GM19467 (cell line): ENCODE data around the gene SLC2A9.
"Not testable (repeated sequence)": the region's sequence is repeated elsewhere in the genome, so short reads cannot be mapped to it uniquely, and the experiment has no call there.

Experiments used
- ATAC-seq: cut with Tn5 transposase; IDR thresholded peaks from one replicate; pipeline ENCODE4 v1.9.1; 2021; ENCODE audit warnings: mild to moderate bottlenecking, moderate library complexity; ENCODE audit not compliant: unreplicated experiment

Gene SLC2A9

DNA sequence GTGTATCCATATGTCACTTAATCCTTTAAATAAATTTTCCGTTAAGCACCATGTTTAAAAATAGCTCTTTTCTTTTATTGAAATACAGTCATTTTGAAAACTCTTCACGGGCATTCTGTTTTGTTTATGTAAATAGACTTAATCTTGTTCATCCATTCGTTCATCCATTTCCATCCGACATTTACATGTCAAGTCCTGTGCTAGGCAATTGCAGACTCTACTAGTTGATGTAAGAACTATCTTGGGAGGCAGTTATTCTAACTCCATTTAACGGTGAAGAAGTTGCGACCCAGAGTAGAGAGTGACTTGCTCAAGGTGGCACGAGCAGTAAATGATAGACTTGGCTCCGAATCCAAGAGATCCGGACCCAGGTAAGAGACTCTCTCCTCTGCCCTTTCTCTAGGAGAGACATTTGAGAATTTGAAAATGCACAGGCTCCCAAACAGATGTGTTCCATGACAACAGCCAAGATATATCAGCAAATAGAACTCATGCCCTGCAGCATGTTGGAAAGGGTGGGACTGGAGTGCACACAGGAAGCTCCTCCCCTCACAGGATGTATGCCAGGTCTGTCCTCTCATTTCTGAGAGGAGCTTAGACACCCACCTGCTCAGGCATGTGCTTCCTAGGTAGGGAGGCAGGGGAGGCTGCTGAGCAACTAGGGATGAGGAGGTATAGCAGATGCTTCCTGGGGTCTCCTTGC, 175.4 kb downstream of the SLC2A9 start:
- no peak for ATAC-seq

DNA sequence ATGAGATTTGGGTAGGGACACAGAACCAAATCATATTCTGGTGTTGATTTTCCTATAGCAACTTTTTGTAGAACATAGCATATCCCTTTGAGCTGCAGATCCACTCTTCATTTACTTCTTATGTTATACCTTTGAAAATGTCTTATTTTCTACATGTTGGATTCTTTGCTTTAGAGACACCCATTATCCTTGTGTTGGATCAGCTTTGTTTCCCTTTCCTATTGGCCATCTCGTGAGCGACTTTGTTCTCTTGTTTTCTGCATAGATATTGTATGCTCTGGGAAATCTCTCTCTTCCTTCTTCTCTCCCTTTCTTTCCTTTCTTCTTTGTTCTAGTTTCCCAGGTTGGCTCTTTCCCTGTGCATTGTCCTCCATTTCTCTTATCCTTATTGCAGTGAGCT, 180.2 kb downstream of the SLC2A9 start:
- ATAC-seq, result no peak

DNA sequence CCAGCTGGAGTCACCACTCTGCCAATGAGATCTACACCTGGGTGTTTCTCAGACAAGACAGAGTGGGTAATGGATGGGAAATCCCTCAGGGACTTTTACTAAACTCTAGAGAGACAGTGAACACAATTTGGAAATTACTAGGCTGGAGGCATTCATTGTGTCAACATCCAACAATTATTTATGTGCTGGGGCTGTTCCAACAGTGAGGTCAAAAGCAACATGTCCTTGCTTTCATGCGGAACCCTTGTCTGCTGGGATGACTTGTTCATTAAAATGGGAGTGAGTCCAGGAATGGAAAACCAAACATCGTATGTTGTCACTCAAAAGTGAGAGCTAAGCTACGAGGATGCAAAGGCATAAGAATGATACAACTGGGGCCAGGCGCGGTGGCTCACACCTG, 185.9 kb downstream of the SLC2A9 start:
- ATAC-seq, result no peak

DNA sequence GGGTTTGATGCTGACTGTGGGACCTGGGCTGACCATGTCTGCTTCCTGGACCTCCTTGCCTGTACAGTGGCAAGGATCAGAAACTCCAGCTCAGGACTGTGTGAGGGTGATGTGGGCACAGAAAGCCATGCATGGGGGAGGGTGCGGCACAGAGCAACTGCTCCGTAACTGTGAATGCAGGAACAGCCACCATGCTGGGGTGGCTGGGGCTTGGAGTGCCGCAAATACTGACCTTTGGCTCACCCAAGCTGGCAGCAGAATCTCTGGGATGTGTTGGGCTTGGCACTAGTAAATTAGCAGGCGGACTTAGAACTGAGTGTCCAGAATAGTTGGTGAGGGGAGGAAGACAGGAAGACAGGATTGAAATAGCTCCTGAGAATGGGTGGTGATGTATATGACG, 187.9 kb downstream of the SLC2A9 start:
- ATAC-seq, result no peak

DNA sequence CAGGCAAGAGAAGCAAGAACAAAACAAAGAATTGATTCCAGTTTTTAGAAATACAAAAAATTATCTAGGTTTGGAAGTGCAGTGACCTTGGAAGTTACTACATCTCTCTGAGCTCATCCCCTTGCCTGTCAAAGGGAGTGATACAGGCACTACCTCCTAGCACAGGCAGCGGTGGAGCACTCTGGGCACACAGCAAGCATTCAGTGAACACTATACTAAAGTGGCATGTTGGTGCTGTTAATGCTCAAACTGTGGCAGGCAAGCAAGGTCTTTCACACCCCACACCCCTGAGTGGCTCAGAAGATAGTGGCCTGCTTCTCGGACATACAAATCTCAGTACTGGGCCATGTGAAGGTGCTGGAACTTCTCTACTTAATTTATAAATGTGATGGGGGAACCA, 188.7 kb downstream of the SLC2A9 start:
- no peak for ATAC-seq

DNA sequence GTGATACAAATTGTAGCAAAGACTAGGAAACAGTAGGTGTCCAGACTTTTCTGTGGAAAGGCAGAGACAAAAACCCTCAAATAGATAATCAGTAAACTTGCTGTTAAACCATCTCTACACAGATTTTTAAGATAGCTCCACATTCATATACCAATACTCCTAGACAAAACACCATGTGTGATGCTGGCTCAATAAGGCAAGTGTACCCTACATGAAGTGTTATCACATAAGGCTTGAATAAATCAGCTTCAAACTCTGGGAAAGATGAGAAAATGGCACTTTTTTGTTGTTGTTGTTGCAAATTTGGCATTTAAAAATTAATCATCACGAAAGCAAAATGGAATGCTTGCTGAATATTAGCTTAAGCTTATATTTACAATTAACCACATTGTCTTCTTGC, 194.7 kb downstream of the SLC2A9 start:
- no peak for ATAC-seq

DNA sequence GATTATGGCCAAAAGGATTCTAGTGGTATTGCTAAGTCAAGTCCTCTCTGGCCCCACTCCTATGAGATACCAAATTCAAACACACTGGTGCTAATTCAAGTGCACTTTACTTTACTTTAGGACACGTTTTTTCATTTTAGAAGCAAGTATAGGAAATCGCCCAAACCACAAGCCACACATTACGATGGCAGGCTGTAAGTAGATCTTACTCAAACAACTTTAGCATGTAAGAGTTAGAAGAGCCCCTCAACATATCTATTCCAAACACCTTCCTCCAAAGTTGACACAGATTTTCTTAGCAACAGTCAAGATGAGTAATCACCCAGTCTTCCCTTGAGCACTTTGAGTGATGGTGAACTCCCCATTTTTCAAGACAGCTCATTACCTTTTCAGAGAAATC, 196.2 kb downstream of the SLC2A9 start:
- ATAC-seq, result no peak

DNA sequence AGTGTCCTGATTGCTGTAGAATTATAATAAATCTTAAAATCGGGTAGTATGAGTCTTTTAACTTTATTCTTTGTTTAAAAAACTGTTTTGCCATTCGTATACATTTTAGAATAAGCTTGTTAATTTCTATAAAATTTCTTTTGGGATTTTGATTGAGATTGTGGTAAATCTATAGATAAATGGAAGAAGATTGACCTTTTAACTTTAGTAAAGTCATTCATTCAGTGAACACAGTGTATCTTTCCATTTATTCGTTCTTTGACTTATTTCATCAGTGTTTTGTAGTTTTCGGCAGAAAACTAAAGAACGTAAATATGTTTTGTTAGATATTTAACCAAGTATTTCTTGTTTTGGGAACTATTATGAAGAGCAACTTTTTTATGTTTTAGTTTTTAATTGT, 201.0 kb downstream of the SLC2A9 start:
- no peak for ATAC-seq

DNA sequence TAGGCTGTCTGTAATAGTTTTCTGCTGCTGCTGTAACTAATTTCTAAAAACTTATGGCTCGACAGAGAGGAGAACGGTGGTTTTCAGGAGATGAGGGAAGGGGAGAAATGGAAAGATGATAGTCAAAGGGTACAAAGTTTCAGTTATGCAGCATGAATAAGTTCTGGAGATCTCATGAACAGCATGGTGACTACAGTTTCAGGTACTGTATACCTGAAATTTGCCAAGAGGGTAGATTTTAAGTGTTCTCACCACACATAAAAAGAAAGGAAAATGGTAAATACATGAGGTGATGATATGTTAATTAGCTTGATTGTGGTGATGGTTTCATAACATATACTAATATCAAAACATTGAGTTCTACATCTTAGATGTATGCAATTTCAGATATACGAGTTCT, 205.0 kb downstream of the SLC2A9 start:
- ATAC-seq, result no peak

DNA sequence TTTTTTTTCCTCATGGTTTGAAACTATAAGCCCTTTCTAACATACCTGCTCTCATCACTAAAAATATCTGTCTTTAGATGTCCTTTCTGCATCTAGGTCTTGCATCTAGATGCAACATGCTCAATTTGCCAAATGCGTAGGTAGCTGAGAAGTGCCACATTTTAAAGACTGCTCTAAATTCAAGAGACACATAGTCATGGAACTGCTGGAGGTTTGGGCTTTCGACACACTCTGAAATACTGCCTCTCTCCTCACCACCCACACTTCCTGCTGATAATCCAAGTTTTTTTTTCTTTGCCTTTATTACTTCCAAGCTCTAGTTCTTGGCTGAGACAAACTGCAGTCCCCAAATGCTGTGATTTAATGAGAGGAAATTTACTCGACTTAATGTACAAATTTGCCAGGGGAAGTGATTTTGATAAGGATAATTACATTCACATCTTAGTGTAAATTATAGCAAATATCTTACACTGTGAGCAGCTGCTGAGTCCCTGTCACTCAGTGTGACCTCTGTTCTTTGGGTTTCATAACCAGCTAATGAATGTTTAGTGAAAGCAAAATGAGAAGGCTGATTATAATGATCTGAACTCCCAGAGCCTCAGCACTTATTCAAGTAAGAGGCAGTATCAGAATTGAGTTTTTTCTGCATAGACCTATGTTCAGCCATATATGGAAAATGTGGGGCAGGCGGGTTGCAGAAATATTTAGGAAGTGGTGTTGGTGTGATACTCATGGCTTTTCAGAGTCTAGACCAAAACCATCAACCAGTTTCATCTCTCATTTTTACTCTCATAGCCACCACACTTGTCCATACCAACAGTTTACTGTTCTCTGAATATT, 208.6 kb downstream of the SLC2A9 start:
- ATAC-seq, result peak; percentile 89

DNA sequence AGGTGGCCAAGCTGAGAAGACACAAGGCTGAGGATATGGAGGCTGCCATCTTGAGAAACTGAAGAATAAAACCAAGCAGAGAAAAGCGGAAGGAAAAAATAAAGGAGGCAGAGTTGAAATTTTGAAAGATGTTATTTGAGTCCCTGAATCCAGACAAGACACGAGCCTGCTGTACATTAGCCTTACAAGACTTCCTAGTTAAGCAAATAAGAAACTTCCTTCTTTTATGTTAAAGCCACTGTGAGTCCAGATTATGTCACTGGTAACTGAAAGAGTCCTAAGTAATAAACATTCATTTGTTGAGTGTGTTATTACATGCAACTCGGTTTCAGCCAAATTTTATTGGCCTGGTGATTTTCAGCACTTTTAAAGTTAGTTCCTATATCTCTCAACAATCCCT, 209.5 kb downstream of the SLC2A9 start:
- no peak for ATAC-seq

DNA sequence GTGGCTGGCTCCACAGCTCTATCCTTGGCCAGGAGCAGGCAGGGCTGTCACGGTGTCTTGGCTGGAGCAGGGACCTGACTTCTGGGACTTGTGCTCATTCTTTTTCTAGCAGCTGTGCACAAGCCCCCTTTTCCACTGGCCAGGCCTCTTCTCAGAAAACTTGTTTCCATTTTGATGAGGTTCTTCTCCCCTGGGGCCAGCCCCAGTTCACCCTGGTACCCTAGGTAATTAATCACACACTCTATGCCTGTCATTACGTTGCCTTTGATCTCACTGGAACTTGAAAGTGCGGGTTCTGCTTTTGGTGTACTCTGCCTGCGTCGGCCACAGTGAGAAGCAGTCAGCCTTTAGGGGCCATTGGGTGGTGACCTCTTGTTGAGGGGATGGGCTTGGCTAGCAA, 213.2 kb downstream of the SLC2A9 start:
- ATAC-seq, result no peak

DNA sequence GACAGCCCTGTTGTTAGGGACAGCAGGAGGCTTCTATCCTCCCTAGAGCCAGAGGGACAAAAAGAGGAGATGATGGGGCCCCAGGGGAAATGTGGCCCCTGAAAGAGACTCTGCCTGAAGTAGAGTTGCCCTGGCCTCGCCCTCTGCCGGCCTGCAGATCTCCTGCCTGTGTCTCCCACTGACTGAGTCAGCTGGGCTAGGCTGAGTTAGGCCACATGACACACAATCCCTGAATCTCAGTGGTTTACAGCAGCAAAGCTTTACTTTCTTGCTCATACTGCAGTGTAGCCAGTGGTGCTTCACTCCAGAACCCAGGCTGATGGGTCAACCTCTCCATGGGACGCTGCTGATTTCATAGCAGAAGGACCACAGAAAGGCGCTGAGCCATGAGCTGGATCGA, 216.4 kb downstream of the SLC2A9 start:
- ATAC-seq, result no peak

DNA sequence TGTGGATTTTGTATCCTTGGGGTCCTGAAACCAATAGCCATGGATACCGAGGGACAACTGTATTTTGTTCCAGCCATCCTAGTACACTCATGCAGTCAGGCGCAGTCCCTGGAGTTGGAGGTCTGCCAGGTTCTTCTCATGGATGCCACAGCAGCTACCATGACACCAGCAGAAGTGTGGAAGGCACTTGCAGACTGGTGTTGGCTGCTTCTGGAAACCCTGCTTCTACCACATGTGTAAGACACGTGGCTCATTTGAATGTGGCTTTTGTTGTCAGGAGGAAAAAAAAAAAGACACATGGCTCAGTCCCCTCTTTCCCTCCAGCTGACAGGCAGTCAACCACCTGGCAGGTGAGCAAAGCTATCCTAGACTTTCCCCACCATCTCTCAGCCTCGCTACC, 220.4 kb downstream of the SLC2A9 start:
- ATAC-seq, result no peak

DNA sequence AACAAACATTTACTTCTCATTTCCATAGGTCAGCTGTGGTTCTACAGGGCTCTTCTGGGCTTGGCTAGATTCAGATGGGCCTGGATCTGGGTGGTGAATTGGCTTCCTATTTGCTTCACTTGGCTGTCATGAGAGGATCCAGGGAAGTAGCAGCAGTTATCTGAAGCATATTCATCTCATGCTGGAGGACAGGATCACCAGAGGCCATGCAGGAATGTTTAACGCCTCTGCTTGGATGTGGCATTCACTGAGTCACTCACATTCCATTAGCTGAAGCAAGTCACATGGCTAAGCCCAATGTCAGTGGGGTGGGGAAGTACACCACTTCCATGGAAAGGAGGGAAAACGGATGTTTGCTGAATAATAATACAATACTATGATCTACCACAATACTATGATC, 224.7 kb downstream of the SLC2A9 start:
- ATAC-seq, result not testable (repeated sequence)

DNA sequence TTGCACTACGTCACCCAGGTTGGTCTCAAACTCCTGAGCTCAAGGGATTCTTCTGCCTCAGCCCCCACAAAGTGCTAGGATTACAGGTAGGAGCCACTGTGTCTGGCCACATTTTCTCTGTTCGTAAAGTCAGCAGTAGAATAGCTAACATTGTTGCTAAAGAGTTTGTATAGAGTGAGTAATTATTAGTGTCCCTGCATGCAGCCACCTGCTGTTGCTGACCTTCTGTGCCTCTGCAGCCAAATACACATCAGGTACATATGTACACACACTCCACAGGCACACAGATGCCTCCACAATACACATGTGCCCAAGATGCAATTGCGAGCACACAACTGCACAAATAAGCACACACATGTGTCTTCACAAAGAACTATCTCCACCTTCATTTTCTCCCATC, 228.9 kb downstream of the SLC2A9 start:
- ATAC-seq, result no peak

DNA sequence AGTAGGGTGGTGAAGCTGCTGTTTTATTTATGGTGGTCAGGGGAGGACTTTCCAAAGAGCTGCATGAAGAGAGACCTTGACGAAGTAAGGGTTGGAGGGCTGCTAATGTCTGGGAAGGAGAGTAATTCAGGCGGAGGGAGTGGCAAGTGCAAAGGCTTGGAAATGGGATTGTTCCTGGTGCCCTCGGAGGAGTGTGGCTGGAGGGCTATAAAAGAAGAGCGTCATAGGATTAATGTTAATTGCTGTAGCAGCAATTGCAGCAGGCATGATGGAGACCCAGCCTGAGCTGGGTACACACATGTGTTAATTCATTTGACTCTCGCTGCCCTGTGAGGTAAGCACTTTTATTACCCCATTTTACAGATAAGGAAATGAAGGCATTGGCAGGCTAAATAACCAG, 235.4 kb downstream of the SLC2A9 start:
- not testable (repeated sequence) for ATAC-seq

DNA sequence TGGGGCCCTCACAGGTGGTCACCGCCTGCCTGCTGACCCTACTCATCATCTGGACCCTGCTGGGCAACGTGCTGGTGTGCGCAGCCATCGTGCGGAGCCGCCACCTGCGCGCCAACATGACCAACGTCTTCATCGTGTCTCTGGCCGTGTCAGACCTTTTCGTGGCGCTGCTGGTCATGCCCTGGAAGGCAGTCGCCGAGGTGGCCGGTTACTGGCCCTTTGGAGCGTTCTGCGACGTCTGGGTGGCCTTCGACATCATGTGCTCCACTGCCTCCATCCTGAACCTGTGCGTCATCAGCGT, 239.2 kb downstream of the SLC2A9 start:
- no peak for ATAC-seq

DNA sequence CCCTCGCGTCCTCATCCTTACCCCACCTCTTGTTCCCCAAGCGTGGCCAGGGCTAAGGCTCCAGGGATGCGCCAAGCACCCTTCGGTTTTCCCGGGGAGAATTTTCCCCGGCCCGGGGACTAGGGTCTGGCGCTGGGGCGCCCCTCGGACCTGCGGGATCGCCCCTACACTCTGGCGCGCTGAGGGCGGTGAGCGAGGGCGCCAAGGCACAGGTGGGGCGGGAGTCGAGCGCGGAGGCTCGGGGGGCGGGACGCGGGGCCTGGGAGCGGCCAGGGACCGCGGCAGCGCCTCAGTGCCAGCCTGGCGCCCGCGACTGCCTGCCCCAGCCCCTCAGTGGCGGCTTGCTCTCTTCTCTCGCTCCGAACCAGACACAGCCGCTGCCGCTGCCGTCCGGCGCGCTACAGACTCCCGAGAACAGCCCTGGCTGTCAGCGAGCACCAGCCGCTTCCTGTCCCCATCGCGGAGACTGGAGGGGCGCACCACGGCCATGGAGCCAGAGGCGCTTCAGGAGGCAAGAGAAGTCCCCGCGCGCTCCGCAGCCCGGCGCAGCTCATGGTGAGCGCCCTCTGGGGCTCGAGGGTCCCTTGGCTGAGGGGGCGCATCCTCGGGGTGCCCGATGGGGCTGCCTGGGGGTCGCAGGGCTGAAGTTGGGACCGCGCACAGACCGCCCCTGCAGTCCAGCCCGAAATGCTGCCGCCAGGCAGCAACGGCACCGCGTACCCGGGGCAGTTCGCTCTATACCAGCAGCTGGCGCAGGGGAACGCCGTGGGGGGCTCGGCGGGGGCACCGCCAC, 239.8 kb downstream of the SLC2A9 start, which contains the start of gene DRD5:
TSS of gene DRD5 (plus strand) at position 292 of the 793 bp plus-strand sequence. CDS start at position 688, 396 bp downstream.
- no peak for ATAC-seq
